ENCODE results near the gene OR8S1. TPM values are rescaled to one million over a fixed set of nuclear protein-coding genes. Genes with fewer than 3 reads are reported as not detected.

OR8S1 gene
- total RNA-seq (not detected in 2 replicates), polyA plus RNA-seq (not detected in 2 replicates), polyA minus RNA-seq (ENCODE audit: low replicate concordance) (not detected in 2 replicates)
- not detected in 2 replicates for polyA plus RNA-seq (2012)

GRCh38 chr12:48525332-48525731, at the start of gene OR8S1:
TSS of gene OR8S1 (plus strand) at chr12:48525632. CDS start at chr12:48525632, 0 bp downstream.
- no peak for DNase-seq (ENCODE audit: low read depth in 2 of 2)
- Histone ChIP-seq H4K20me1 (ENCODE audit: control insufficient read depth, extremely low read depth, insufficient read depth, low read length) (no peaks in the 10 kb centered on the region), H3K9ac (ENCODE audit: insufficient read depth, low read length) (no peak within 1 kb of the TSS), H3K27ac (ENCODE audit: insufficient read depth, low read length) (no peak within 1 kb of the TSS), H3K79me2 (ENCODE audit: control insufficient read depth, insufficient read depth, low read length) (no peaks in the 10 kb centered on the region), H3K4me1 (ENCODE audit: control insufficient read depth, extremely low read depth, insufficient read depth, low read length) (no peaks in the 10 kb centered on the region), H2AFZ (ENCODE audit: low read length) (no peak within 1 kb of the TSS), H3K36me3 (ENCODE audit: control insufficient read depth, insufficient read depth, low read length) (no peaks in the 10 kb centered on the region), H3K9me3 (ENCODE audit: control insufficient read depth, insufficient read depth, low read depth, low read length) (no peaks in the 10 kb centered on the region), H3K27me3 (ENCODE audit: control insufficient read depth, insufficient read depth, low read length) (no peaks in the 10 kb centered on the region), H3K4me2 (ENCODE audit: extremely low read depth, insufficient read depth, low read length) (no peak within 1 kb of the TSS), H3K4me3 (replicated peaks in 1 of 4; ENCODE audit: control extremely low read depth in 1 of 4, insufficient read depth in 1 of 4, low read depth in 3 of 4, low read length in 4 of 4) (no peak within 1 kb of the TSS)
- TF ChIP-seq, protein P1, sequence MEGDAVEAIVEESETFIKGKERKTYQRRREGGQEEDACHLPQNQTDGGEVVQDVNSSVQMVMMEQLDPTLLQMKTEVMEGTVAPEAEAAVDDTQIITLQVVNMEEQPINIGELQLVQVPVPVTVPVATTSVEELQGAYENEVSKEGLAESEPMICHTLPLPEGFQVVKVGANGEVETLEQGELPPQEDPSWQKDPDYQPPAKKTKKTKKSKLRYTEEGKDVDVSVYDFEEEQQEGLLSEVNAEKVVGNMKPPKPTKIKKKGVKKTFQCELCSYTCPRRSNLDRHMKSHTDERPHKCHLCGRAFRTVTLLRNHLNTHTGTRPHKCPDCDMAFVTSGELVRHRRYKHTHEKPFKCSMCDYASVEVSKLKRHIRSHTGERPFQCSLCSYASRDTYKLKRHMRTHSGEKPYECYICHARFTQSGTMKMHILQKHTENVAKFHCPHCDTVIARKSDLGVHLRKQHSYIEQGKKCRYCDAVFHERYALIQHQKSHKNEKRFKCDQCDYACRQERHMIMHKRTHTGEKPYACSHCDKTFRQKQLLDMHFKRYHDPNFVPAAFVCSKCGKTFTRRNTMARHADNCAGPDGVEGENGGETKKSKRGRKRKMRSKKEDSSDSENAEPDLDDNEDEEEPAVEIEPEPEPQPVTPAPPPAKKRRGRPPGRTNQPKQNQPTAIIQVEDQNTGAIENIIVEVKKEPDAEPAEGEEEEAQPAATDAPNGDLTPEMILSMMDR (conservative IDR thresholded peaks at IDR 0.05 in 1 of 2, IDR thresholded peaks at IDR 0.05 in 1 of 2; ENCODE audit: low read depth in 1 of 2, low read length in 2 of 2) = no peak
- TF ChIP-seq EZH2 (IDR thresholded peaks at IDR 0.05; ENCODE audit: low read length, missing control alignments) = no peak

GRCh38 chr12:48482198-48482597, 43.2 kb upstream of the OR8S1 start, which contains the start of gene C12orf54:
TSS of gene C12orf54 (plus strand) at chr12:48482498. CDS start at chr12:48483297, 799 bp downstream.
- no peaks in the 10 kb centered on the region for H3K4me1 ChIP-seq (ENCODE audit: control insufficient read depth, extremely low read depth, insufficient read depth, low read length)
- TF ChIP-seq EZH2 (IDR thresholded peaks at IDR 0.05; ENCODE audit: low read length, missing control alignments) = no peak
- TF ChIP-seq, protein P1 (conservative IDR thresholded peaks at IDR 0.05 in 1 of 2, IDR thresholded peaks at IDR 0.05 in 1 of 2; ENCODE audit: low read depth in 1 of 2, low read length in 2 of 2) = no peak
- H3K27ac ChIP-seq (ENCODE audit: insufficient read depth, low read length) = no peak within 1 kb of the TSS
- H3K4me2 ChIP-seq (ENCODE audit: extremely low read depth, insufficient read depth, low read length) = no peak within 1 kb of the TSS
- no peaks in the 10 kb centered on the region for H3K9me3 ChIP-seq (ENCODE audit: control insufficient read depth, insufficient read depth, low read depth, low read length)
- no peaks in the 10 kb centered on the region for H4K20me1 ChIP-seq (ENCODE audit: control insufficient read depth, extremely low read depth, insufficient read depth, low read length)
- H3K79me2 ChIP-seq (ENCODE audit: control insufficient read depth, insufficient read depth, low read length) = no peaks in the 10 kb centered on the region
- H3K36me3 ChIP-seq (ENCODE audit: control insufficient read depth, insufficient read depth, low read length) = no peaks in the 10 kb centered on the region
- H2AFZ ChIP-seq (ENCODE audit: low read length) = no peak within 1 kb of the TSS
- H3K9ac ChIP-seq (ENCODE audit: insufficient read depth, low read length) = no peak within 1 kb of the TSS
- no peaks in the 10 kb centered on the region for H3K27me3 ChIP-seq (ENCODE audit: control insufficient read depth, insufficient read depth, low read length)
- no peak for DNase-seq (ENCODE audit: low read depth in 2 of 2)
- H3K4me3 ChIP-seq (replicated peaks in 1 of 4; ENCODE audit: control extremely low read depth in 1 of 4, insufficient read depth in 1 of 4, low read depth in 3 of 4, low read length in 4 of 4) = no peak within 1 kb of the TSS

GRCh38 chr12:48482930-48483329, 42.5 kb upstream of the OR8S1 start:
- Histone ChIP-seq H3K27me3 (ENCODE audit: control insufficient read depth, insufficient read depth, low read length) (no peaks in the 10 kb centered on the region), H3K9me3 (ENCODE audit: control insufficient read depth, insufficient read depth, low read depth, low read length) (no peaks in the 10 kb centered on the region), H3K9ac (ENCODE audit: insufficient read depth, low read length) (no peak overlapping the region), H3K27ac (ENCODE audit: insufficient read depth, low read length) (no peak overlapping the region), H3K4me3 (replicated peaks in 1 of 4; ENCODE audit: control extremely low read depth in 1 of 4, insufficient read depth in 1 of 4, low read depth in 3 of 4, low read length in 4 of 4) (no peak overlapping the region), H4K20me1 (ENCODE audit: control insufficient read depth, extremely low read depth, insufficient read depth, low read length) (no peaks in the 10 kb centered on the region), H3K36me3 (ENCODE audit: control insufficient read depth, insufficient read depth, low read length) (no peaks in the 10 kb centered on the region), H3K79me2 (ENCODE audit: control insufficient read depth, insufficient read depth, low read length) (no peaks in the 10 kb centered on the region), H3K4me2 (ENCODE audit: extremely low read depth, insufficient read depth, low read length) (no peak overlapping the region), H3K4me1 (ENCODE audit: control insufficient read depth, extremely low read depth, insufficient read depth, low read length) (no peaks in the 10 kb centered on the region), H2AFZ (ENCODE audit: low read length) (no peak overlapping the region)
- no peak for TF ChIP-seq EZH2 (IDR thresholded peaks at IDR 0.05; ENCODE audit: low read length, missing control alignments)
- TF ChIP-seq, protein P1 (conservative IDR thresholded peaks at IDR 0.05 in 1 of 2, IDR thresholded peaks at IDR 0.05 in 1 of 2; ENCODE audit: low read depth in 1 of 2, low read length in 2 of 2) = no peak
- DNase-seq (ENCODE audit: low read depth in 2 of 2) = no peak
